ENCODE results near the gene TTYH2. TPM values are rescaled to one million over a fixed set of nuclear protein-coding genes. Genes with fewer than 3 reads are reported as not detected.
"Not testable (repeated sequence)": the region's sequence is repeated elsewhere in the genome, so short reads cannot be mapped to it uniquely, and the experiment has no call there.

TTYH2 gene
- total RNA-seq, 2 experiments from 2014 or later, result 4.7 to 6.3 TPM

- no peak for ATAC-seq
- no peak for DNase-seq
- no peaks in the 10 kb centered on the region for H3K4me1 Mint-ChIP-seq (ENCODE audit: low read depth)
- no peaks in the 10 kb centered on the region for H3K36me3 Mint-ChIP-seq (ENCODE audit: low read depth)
- H3K27me3 Mint-ChIP-seq (ENCODE audit: low read depth), result no peaks in the 10 kb centered on the region
- H3K27ac Mint-ChIP-seq, result no peak overlapping the region
- ChIA-PET CTCF (interaction anchor here (0.7 kb wide), 1 partner anchor 31 kb away, joined by 3 read pairs; no protein-coding TSS in a partner anchor), POLR2A (no interaction called here)
- no peaks in the 10 kb centered on the region for H3K9me3 Mint-ChIP-seq (ENCODE audit: insufficient read depth)
- H3K4me3 Mint-ChIP-seq, result no peak overlapping the region
These were observed 47.1 kb downstream of the TTYH2 start for GRCh38 chr17:74260525-74260850.

DNA sequence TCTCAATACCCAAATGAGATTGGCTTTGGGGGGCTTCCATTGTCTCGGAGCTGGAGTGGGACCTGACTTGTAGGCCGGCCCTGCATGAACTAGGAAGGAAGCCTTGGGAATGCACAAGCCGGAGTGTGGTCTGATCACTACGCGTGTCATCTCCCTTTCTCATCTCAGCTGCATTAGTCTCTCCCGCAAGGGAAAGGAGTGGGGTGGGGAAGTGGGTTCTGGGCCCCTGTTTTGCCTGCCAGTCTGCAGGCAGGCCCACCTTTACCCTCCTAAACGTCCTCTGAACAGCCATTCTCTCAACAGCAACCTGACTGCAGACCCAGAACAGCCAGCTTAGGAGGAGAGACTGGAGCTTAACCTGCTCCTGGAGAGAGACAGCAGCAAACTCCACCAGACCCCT, 49.2 kb downstream of the TTYH2 start:
- POLR2A ChIA-PET, result no interaction called here
- no peaks in the 10 kb centered on the region for H3K36me3 Mint-ChIP-seq (ENCODE audit: low read depth)
- no peaks in the 10 kb centered on the region for H3K4me1 Mint-ChIP-seq (ENCODE audit: low read depth)
- H3K4me3 Mint-ChIP-seq, result no peak overlapping the region
- ATAC-seq (no peak), DNase-seq (no peak)
- H3K9me3 Mint-ChIP-seq (ENCODE audit: insufficient read depth), result no peaks in the 10 kb centered on the region
- peaks cover 5% of the 10 kb centered on the region for H3K27me3 Mint-ChIP-seq (ENCODE audit: low read depth)
- no peak overlapping the region for H3K27ac Mint-ChIP-seq
- CTCF ChIA-PET, result no interaction called here

GRCh38 chr17:74267054-74267453, 53.7 kb downstream of the TTYH2 start:
- ATAC-seq; H3K4me1 Mint-ChIP-seq (ENCODE audit: low read depth); DNase-seq; POLR2A ChIA-PET; H3K27ac Mint-ChIP-seq; H3K4me3 Mint-ChIP-seq; H3K9me3 Mint-ChIP-seq (ENCODE audit: insufficient read depth); CTCF ChIA-PET; H3K36me3 Mint-ChIP-seq (ENCODE audit: low read depth): not testable (repeated sequence)
- peaks cover 11% of the 10 kb centered on the region for H3K27me3 Mint-ChIP-seq (ENCODE audit: low read depth)

DNA sequence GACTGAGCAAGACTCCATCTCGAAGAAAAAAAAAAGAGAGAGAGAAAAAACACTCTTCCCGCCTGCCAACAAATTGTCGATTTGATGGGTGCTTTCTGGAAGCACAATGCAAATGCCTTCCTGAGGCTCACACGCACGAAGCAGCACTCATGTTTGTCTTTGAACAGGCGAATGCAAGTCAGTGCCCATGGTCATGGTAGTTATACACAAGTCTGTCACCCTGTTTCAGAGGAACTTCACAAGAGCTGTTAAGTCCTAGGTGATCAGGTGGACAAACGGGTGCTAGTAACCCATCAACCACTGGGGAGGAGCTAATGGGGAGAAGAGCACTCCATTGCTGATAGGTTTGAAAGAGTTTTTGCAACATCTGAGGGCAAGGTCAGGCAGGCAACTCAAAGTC, 54.2 kb downstream of the TTYH2 start:
- Mint-ChIP-seq H3K36me3 (ENCODE audit: low read depth) (no peaks in the 10 kb centered on the region), H3K27me3 (ENCODE audit: low read depth) (peaks cover 11% of the 10 kb centered on the region), H3K27ac (no peak overlapping the region), H3K4me1 (ENCODE audit: low read depth) (no peaks in the 10 kb centered on the region), H3K4me3 (no peak overlapping the region), H3K9me3 (ENCODE audit: insufficient read depth) (no peaks in the 10 kb centered on the region)
- ATAC-seq, result no peak
- ChIA-PET POLR2A (no interaction called here), CTCF (no interaction called here)
- no peak for DNase-seq

DNA sequence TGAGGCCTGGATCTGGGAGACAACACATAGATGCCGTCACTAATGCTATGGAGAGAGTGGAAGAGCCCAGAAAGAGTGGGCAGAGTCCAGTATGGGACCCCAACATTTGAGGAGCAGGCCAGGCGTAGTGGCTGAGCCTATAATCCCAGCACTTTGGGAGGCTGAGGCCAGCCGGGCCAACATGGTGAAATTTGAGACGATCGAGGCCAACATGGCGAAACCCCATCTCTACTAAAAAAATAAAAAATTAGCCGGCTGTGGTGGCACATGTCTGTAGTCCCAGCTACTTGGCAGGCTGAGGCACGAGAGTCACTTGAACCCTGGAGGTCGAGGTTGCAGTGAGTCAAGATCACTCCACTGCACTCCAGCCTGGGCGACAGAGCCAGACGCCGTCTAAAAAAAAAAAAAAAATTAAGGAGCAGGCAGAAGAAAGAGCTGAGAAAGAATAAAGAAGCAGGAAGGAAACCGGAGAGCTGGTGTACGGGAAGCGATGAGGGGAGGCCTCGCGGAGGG, 54.7 kb downstream of the TTYH2 start:
- H3K4me3 Mint-ChIP-seq, result no peak overlapping the region
- H3K9me3 Mint-ChIP-seq (ENCODE audit: insufficient read depth), result no peaks in the 10 kb centered on the region
- no peak overlapping the region for H3K27ac Mint-ChIP-seq
- no peaks in the 10 kb centered on the region for H3K4me1 Mint-ChIP-seq (ENCODE audit: low read depth)
- peaks cover 14% of the 10 kb centered on the region for H3K27me3 Mint-ChIP-seq (ENCODE audit: low read depth)
- no peaks in the 10 kb centered on the region for H3K36me3 Mint-ChIP-seq (ENCODE audit: low read depth)
- ATAC-seq, result no peak
- POLR2A ChIA-PET, result no interaction called here
- CTCF ChIA-PET, result no interaction called here
- no peak for DNase-seq

- ChIA-PET POLR2A (no interaction called here), CTCF (no interaction called here)
- no peak overlapping the region for H3K4me3 Mint-ChIP-seq
- peaks cover 14% of the 10 kb centered on the region for H3K27me3 Mint-ChIP-seq (ENCODE audit: low read depth)
- ATAC-seq (no peak), DNase-seq (no peak)
- no peaks in the 10 kb centered on the region for H3K36me3 Mint-ChIP-seq (ENCODE audit: low read depth)
- no peak overlapping the region for H3K27ac Mint-ChIP-seq
- H3K9me3 Mint-ChIP-seq (ENCODE audit: insufficient read depth), result no peaks in the 10 kb centered on the region
- H3K4me1 Mint-ChIP-seq (ENCODE audit: low read depth), result peaks cover 4% of the 10 kb centered on the region
These were observed 55.2 kb downstream of the TTYH2 start for GRCh38 chr17:74268558-74268957.

GRCh38 chr17:74270333-74270732, 57.0 kb downstream of the TTYH2 start:
- peaks cover 21% of the 10 kb centered on the region for H3K4me1 Mint-ChIP-seq (ENCODE audit: low read depth)
- CTCF ChIA-PET, result interaction anchor here (1.3 kb wide), 1 partner anchor 98 kb away, joined by 5 read pairs; no protein-coding TSS in a partner anchor
- no peaks in the 10 kb centered on the region for H3K36me3 Mint-ChIP-seq (ENCODE audit: low read depth)
- ATAC-seq (no peak), DNase-seq (no peak)
- H3K4me3 Mint-ChIP-seq, result no peak overlapping the region
- POLR2A ChIA-PET, result no interaction called here
- no peak overlapping the region for H3K27ac Mint-ChIP-seq
- H3K27me3 Mint-ChIP-seq (ENCODE audit: low read depth), result peaks cover 14% of the 10 kb centered on the region
- no peaks in the 10 kb centered on the region for H3K9me3 Mint-ChIP-seq (ENCODE audit: insufficient read depth)

GRCh38 chr17:74271281-74271680, 57.9 kb downstream of the TTYH2 start:
- ChIA-PET POLR2A (no interaction called here), CTCF (interaction anchor here (1.3 kb wide), 1 partner anchor 97 kb away, joined by 5 read pairs; no protein-coding TSS in a partner anchor)
- no peak overlapping the region for H3K27ac Mint-ChIP-seq
- ATAC-seq (no peak), DNase-seq (no peak)
- peaks cover 10% of the 10 kb centered on the region for H3K27me3 Mint-ChIP-seq (ENCODE audit: low read depth)
- H3K4me3 Mint-ChIP-seq, result no peak overlapping the region
- no peaks in the 10 kb centered on the region for H3K9me3 Mint-ChIP-seq (ENCODE audit: insufficient read depth)
- no peaks in the 10 kb centered on the region for H3K36me3 Mint-ChIP-seq (ENCODE audit: low read depth)
- H3K4me1 Mint-ChIP-seq (ENCODE audit: low read depth), result peaks cover 28% of the 10 kb centered on the region

- POLR2A ChIA-PET, result no interaction called here
- H3K27me3 Mint-ChIP-seq (ENCODE audit: low read depth), result peaks cover 10% of the 10 kb centered on the region
- no peak overlapping the region for H3K27ac Mint-ChIP-seq
- DNase-seq (no peak), ATAC-seq (no peak)
- CTCF ChIA-PET, result interaction anchor here (1.3 kb wide), 1 partner anchor 96 kb away, joined by 5 read pairs; no protein-coding TSS in a partner anchor
- peaks cover 34% of the 10 kb centered on the region for H3K4me1 Mint-ChIP-seq (ENCODE audit: low read depth)
- H3K36me3 Mint-ChIP-seq (ENCODE audit: low read depth), result no peaks in the 10 kb centered on the region
- no peaks in the 10 kb centered on the region for H3K9me3 Mint-ChIP-seq (ENCODE audit: insufficient read depth)
- H3K4me3 Mint-ChIP-seq, result no peak overlapping the region
These were observed 58.7 kb downstream of the TTYH2 start for GRCh38 chr17:74271901-74272561.

GRCh38 chr17:74272731-74273201, 59.4 kb downstream of the TTYH2 start:
- no peak for ATAC-seq
- CTCF ChIA-PET, result no interaction called here
- POLR2A ChIA-PET, result no interaction called here

GRCh38 chr17:74274060-74274708, 60.8 kb downstream of the TTYH2 start, which contains the start of gene DNAI2:
TSS of gene DNAI2 (plus strand) at chr17:74274234. CDS start at chr17:74281818, 7,584 bp downstream.
- Mint-ChIP-seq H3K27ac (peak within 1 kb of the TSS; percentile 82), H3K4me3 (peak within 1 kb of the TSS; percentile 67), H3K27me3 (ENCODE audit: low read depth) (peaks cover 9% of the 10 kb centered on the region), H3K9me3 (ENCODE audit: insufficient read depth) (no peaks in the 10 kb centered on the region), H3K4me1 (ENCODE audit: low read depth) (peaks cover 39% of the 10 kb centered on the region), H3K36me3 (ENCODE audit: low read depth) (no peaks in the 10 kb centered on the region)
- ChIA-PET POLR2A (no interaction called here), CTCF (interaction anchor here (0.8 to 0.9 kb wide), 2 partner anchors 24 to 94 kb away, joined by 3 read pairs; no protein-coding TSS in a partner anchor)
- peak; percentile 60 for DNase-seq
- ATAC-seq, result peak; percentile 61

More at GRCh38 chr17:74272731-74273201, 59.4 kb downstream of the TTYH2 start:
- no peaks in the 10 kb centered on the region for H3K36me3 Mint-ChIP-seq (ENCODE audit: low read depth)
- H3K27me3 Mint-ChIP-seq (ENCODE audit: low read depth), result peaks cover 9% of the 10 kb centered on the region
- no peaks in the 10 kb centered on the region for H3K9me3 Mint-ChIP-seq (ENCODE audit: insufficient read depth)
- H3K27ac Mint-ChIP-seq, result peak overlapping the region; percentile 75
- no peak for DNase-seq
- peaks cover 34% of the 10 kb centered on the region for H3K4me1 Mint-ChIP-seq (ENCODE audit: low read depth)
- H3K4me3 Mint-ChIP-seq, result no peak overlapping the region

DNA sequence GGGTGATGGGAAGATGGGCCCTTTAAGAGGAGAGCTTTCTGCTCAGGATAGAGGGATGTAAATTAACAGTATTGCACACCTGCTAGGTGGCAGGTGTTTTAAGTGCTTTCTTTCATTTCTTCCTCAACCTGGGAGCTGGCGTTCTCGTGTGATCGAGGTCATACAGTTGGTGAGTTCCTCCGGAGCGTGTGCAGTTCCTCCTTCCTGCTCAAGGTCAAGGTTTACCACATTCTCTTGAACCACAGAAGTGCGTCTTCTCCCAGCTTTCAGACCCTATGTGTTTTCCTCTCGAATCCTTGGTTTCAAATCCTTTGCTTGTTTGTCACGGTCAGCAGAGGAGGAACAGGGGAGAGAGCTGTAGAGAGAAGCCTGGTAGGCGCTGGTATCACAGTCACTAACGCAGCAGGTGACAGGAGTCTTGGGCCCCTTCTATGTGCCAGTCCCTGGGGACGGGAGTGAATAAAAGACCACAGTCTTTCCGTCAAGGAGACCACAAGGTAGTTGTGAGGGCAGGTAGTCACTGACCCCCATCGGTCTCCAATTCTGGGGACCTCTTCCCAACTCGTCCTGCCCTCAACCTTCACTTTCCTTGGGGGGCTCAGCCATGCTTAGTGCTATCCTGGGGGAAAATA, 61.5 kb downstream of the TTYH2 start:
- ChIA-PET POLR2A (no interaction called here), CTCF (interaction anchor here (0.8 to 0.9 kb wide), 2 partner anchors 25 to 93 kb away, joined by 3 read pairs; no protein-coding TSS in a partner anchor)
- DNase-seq (peak; percentile 26), ATAC-seq (peak; percentile 52)
- peak overlapping the region; percentile 67 for H3K4me3 Mint-ChIP-seq
- peaks cover 43% of the 10 kb centered on the region for H3K4me1 Mint-ChIP-seq (ENCODE audit: low read depth)
- peak overlapping the region; percentile 82 for H3K27ac Mint-ChIP-seq
- H3K9me3 Mint-ChIP-seq (ENCODE audit: insufficient read depth), result no peaks in the 10 kb centered on the region
- H3K27me3 Mint-ChIP-seq (ENCODE audit: low read depth), result peaks cover 9% of the 10 kb centered on the region
- peaks cover 2% of the 10 kb centered on the region for H3K36me3 Mint-ChIP-seq (ENCODE audit: low read depth)
